GM18508 (cell line): Measurements from ENCODE around the gene ZBTB7A.

ENCODE experiments used
- ATAC-seq: cut with Tn5 transposase; IDR thresholded peaks from one replicate; pipeline ENCODE4 v1.9.1; 2021; ENCODE audit warnings: moderate number of reproducible peaks; ENCODE audit not compliant: insufficient read depth, unreplicated experiment

ZBTB7A gene

GRCh38 chr19:4069331-4069959 lies 2.7 kb upstream of the ZBTB7A start:
- ATAC-seq = no peak

DNA sequence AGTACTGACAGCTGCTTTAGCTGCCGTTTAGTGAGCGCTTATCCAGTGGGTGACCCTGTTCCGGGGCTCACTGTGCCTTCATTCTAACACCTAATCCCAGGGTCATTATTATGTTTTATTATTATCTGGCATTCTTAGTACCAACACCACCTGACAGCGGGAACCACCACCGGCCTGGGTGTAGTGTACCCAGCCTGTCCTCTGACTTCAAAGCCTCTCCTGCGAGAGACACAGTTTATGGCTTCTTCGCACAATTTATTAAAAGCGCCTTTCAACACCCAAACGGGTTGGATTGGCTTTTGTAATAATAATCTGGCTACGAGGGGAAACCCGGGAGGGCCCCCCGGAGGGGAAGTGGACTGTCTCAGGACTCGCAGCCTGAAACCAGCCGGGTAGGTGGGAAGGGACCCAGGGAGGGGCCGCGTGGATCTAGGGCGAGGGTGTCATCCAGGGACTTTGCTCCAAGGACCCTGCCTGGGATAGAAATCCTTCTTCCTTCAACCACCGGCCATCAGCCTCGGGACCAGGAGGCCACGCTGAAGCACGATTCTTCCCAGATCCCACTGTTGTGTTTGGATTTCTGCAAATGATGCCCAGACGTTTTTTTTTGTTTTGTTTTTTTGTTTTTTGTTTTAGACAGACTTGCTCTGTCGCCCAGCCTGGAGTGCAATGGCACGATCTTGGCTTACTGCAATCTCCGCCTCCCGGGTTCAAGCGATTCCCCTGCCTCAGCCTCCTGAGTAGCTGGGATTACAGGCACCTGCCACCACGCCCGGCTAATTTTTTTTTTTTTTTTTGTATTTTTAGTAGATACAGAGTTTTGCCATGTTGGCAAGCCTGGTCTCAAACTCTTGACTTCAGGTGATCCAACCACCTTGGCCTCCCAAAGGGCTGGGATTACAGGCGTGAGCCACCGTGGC lies 1.6 kb upstream of the ZBTB7A start:
- no peak for ATAC-seq

GRCh38 chr19:4067396-4068046 lies 822 bp upstream of the ZBTB7A start:
- ATAC-seq = no peak

DNA sequence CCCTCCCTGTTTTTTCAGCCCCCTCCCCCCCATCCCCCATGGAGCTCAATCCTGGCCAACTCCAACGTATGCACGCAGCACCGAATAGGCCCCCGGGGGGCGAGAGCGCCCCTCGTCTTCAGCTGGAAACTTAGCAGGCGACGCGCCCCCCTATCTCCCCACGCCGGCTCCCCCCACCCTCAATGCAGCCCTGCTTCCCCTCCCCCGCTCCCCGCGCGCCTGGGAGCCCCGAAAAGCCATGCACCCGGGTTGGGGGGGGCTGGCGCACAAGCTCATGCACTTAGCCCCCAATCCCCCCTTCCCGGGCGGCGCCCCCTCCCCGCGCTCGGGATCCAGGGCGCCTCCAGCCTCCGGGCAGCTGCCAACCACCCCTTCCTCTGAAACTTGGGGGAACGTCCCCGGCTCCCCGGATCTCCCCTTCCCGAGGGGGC lies 508 bp downstream of the ZBTB7A start:
- no peak for ATAC-seq

DNA sequence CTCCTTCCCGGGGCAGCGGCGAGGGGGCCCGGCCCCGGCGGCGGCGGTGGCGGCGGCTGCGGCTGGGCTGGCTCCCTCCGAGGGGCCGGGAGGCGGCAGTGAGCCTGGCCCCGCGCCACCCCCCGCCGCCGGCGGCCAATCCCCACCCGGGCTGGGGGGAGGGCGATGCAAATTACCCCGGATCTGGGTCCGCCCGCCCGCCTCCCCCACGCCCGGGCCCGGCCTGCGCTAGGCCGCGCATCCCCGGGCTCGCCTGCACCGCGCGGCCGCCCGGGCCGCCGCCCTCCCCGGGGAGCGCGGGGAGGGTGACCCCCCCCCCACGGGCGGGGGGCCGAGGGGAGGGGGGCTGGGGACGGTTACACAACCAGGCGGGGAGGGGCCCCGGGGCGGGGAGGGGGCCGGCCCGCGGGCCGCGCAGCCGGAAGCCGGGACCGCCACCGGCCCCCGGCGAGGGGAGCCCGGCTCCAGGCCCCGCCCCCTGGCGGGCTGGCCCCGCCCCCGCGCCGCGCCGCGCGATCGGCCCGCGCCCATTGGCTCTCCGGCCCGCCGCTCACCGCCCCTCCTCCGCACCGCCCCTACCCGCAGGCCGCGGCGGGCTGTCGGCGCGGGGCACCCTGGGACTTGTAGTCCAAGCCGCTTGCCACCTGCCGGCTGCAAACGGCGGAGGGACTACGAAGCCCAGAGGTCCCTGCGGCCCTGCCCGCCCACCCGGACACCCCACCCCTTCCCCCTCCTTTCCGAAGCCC lies 1.1 kb downstream of the ZBTB7A start:
- peak; percentile 44 for ATAC-seq

DNA sequence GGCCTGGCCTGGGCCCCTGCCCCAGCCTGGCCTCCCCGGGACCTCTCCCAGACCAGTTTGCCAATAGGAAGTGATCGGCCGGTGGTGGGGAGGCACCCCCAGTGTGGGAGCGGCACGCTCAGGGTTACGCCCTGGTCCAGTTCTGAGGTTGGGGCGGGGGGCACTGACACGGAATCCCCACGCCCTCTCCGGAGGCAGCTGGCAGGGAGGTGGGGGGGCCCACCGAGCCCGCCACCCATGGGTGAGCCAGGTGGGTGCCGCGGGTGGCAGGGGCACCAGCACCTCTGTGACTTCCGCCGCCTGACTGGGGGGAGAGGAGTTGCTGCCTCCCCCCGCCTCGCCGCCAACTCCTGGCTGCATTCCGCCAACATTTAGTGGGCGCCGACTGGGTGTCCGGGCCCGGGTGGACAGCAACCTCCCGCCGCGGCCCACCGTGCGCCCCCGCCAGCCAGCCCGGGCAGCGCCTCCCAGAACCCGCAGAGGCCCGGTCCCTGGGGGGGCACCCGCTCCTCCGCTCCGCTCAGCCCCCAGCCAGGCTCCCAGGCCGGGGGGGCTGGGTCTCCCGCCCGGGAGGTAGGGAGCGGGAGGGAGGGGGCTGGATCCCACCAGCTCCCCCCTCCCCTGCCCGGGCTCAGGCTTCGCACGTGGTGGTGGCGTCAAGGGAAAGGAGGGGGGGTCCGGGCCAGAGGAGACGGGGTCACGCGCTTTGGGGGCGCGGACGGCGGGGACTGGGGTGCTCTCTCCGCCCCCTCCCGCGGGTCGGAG lies 2.0 kb downstream of the ZBTB7A start:
- ATAC-seq = no peak

DNA sequence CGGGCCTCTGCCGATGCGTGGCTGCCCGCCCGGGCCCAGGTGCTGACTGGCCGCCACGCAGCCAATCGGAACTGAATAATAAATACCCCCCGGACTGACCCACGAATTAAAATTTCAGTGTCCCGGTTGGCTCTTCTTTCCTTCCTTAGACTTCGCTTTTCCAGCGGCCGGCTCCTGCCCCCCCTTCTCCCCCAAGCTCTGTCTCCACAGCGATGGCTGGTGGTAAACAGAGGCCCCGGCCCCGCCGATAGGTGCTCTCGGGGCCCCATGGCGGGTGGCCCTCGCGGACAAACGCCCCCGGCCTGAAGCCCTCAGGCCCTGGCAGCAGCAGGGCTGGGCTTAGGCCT lies 2.6 kb downstream of the ZBTB7A start:
- no peak for ATAC-seq

GRCh38 chr19:4063369-4064148 lies 3.1 kb downstream of the ZBTB7A start:
- no peak for ATAC-seq

DNA sequence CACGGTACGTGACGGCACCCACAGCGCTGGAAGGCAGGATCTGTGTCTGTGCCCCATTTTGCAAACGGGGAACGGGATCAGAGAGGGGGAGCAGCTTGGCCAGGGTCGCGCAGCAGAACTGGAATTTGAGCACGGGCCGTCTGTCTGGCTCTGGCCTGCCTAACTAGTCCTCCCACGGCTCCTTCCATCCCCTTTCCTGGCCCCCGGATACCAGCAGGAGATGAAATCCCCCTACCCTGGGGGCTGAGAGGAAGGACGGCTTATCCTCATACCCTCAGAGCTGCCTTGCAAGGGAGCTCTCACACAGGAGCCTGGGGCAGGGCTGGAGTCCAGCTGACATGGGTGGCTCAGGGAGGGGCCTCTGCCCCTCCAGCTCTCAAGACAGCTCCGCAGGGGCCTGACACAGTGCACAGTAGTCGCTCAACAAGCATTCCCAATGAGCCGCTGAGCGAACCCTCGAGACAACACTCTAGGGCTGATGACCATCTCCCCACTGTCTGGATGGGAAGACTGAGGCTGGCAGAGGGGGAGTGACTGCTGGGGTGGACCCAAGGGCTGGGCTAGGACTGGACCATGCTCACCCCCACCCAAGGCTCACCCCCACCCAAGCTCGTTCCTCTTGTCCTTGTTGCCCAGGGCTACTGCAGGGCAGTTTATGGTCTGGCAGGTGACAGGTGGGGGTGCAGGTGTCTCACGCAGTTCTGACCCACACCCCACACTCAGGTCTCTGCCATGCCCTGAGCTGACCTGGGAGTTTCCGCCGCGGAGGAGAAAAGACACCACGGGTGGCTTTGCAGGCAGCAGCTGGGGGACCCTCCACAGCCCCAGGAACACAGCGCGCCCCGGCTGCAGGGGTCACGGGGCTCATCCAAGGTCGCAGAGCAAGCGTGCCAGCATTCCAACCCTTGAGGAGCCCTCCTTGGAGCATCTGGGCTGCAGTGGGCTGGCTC lies 4.0 kb downstream of the ZBTB7A start:
- no peak for ATAC-seq

DNA sequence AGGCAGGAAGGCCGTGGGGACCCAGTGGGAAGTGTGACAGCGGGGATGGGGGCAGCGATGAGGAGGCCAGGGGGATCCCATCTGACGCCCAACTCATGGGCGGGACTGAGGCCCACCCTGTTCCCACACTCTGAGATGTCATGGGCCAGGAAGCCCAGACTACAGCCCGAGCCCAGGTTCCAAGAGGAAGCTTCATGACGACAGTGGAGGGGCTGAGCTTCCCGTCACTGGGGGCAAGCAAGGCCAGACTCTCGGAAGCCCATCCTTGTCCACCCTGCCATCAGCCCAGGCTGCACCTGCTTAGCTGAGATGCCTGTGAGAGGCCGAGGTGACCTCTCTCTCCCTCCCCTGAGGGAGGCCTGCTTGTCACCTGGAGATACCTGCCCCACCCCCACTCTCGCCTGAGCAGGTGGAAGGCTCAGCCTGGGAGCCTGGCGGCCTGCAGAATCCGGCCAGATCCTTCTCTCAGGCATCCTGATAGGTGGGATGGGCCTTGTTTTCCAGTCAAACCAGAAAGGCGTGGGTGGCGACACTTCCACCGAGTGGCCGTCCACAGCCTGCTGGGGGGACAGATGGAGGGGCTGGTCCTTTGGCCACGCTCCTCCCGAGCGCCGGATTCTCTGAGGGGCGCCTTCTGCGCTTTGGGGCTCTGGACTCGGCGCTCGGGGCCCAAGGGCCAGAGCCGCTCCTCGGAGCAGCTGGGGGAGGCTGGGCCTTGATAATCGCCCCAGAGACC lies 4.8 kb downstream of the ZBTB7A start:
- no peak for ATAC-seq

DNA sequence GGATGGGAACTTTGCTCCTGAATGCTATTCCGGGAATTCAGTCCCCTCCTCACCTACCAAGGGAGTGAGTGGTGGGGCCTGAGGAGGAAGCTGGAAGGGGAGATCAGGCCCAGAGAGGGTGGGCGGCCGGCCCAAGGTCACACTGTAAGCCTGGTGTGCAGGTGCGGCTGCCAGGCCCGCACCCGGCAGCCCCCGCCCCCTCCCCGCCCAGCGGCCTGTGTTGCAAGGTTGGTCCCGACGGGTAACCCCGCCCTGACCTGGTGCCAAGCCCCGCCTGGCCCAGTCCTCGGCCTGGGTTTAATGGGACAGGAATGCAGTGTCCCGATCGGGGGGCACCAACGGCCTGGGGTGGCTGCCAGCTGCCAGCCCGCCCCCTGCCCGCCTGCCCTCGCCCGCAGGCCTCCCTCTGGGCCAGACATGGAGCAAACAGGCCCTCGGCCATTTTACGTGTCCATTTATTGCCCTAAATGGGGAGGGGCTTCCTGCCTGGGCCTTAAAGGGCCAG lies 5.5 kb downstream of the ZBTB7A start:
- ATAC-seq = no peak

GRCh38 chr19:4060621-4061177 lies 6.0 kb downstream of the ZBTB7A start:
- ATAC-seq = no peak

DNA sequence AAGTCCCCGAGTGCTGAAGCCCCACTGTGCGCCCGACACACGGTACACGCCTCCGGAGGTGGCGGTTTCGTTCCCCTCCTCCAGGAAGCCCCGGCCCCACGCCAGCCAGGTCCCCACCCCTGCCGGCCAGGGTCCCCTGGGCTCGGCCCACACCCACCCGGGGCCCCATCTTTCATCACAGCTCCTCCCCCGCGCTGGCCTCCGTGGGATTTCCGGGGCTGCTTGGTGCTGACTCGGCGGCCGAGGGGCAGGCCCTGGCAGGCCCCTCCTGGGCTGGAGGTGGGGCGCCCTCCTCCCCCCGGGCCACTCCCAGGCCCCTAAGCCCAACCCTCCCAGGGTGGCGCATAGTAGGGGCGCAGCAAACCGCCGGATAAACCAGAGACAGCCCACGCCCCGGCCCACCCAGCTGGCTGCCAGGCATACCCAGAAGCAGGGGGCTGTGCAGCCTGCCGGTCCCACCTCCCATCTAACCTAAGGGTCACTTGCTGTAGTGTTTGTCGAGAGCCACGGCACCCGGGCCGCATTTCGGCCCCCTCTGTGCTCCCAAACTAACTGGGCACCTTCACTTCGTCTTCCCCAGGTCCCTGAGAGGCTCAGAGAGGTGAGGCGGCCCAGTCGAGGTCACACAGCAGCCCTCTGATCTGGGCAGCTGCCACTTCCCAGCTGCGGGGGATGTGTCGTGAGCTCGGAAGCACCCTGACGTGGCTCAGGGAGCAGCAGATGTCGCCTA lies 6.6 kb downstream of the ZBTB7A start:
- ATAC-seq = no peak

DNA sequence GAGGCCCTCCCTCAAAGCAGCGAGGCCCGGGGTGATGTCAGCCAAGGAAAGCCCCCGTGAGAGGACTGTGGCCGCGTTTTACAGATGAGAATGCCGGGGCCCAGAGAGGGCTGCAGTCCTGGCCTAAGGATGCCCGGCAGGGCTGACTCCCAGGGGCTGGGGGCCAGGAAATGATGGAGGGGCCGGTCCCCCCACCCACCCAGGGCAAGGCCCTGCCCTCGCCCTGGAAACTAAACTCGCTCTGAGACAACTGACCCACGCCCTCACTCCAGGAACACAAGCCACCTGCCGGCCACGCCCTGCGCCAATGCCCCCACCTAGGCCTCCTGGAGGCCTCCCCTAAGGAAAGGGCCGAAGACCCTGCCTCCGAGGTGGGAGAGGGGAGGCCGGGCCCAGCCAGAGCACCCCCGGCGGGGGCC lies 7.2 kb downstream of the ZBTB7A start:
- no peak for ATAC-seq

DNA sequence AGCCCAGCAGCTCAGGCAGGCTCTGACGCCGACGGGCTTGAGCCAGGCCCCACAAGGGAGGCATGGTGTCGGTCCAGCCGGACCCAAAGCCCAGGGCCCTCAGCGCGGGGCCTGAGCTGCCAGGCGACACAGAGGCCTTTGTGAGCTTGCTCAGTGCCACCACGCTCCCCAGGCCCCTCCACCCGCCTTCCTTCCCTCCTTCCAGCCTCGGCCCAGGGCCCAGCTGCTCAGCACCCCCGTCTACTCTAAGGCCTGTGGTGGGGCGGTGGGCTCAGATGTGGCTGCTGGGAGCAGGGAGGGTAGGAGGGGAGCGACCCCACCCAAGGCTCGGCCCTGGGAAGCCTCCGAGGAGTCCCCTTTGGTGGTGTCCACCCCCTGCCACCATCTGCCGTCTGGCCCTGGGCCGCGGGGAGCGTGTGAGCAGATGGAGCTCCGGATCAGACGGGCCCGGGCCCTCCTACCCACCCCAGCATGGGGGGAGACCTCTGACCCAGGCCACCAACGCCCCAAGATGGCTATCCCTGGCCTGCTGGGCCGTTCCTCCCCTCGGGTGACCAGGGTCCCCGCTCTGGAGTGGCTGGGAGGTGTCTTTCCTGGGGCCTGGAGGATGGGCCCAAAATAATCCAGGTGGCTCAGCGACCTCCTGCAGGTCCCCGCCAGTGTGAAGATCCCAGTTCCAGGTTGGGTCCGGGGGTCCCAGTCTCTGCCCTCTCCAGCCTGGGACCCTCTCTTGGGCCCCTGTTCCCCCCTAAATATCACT lies 7.8 kb downstream of the ZBTB7A start:
- ATAC-seq = no peak
